Measurements from ENCODE around the gene KCNJ6.

DNA sequence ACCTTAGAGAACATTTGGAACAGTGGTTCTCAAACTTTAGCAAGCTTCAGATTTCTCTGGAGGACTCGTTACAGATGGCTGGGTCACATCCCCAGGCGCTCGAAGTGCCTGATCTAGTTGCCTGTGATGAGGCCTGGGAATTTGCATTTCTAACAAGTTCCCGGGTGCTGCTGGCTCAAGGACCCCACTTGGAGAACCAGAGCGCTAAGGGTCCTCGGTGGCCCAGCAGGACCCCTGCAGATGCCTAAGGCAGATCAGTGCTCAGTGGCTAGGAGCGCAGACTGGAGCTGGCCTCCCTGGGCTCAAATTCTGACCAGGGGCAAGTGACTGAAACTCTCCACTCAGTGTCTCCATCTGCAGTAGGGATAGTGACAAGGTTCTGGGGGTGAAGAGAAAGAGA is 341.5 kb downstream of the KCNJ6 start:
- TF ChIP-seq ZNF121 (CRISPR knock-in tag; conservative IDR thresholded peaks at IDR 0.05) (no peak), NFXL1 (CRISPR knock-in tag; IDR thresholded peaks at IDR 0.05) (no peak), ZKSCAN1 (IDR thresholded peaks at IDR 0.05; ENCODE audit: low read depth, low read length) (no peak), GABPB2 (CRISPR knock-in tag; conservative IDR thresholded peaks at IDR 0.05) (no peak), NCOA1 (IDR thresholded peaks at IDR 0.05; ENCODE audit: low read depth) (no peak)

All from K562 (cell line).